SIG-M5 (cell line): ENCODE data around the gene PAK3.

Experiments used
- DNase-seq: peaks from one replicate; lab custom pipeline; 2025; lab: John Stamatoyannopoulos, UW

The PAK3 gene

DNA sequence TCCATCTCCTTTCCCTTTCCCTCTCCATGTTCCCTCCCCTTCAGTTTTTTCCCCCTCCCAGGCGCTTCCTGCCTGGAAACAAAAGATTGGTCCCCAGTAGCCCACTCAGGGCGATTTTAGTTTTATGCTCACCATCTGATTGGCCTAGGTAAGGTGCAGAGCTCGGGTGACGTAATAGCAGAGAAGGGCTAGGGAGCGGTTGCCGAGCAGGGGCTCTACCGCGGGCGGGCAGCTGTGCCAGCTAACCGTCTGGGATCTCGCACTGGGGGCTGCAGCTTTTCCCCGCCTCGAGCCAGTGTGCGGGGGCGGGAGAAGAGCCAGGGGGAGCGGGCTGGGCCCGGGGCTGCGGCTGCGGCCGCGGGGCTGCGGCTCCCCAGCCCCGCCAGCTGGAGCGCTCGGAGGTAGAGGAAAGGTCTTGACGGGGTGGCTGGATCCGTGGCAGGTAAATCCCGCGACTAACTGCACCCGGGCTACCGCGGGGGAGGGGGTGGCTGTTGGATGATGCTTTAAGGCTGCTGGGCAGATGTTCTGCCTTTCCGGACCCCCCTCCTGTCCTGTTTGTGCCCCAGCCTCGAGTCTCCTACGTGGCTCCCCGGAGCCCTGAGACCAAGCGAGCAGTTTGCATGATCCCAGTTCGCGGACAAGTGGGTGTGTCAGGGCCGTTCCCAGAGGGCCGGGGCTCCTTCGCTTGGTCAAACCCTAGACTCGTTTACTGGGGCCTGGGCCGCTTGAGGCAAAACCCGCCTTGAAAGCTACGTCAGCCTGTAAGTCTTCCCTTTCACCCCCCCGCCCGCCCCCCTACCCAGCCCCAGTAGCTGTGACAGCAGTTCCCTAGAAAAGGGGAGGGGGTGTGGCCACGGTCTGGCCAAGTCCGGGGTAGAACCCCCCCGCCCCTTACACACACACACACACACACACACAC, at the start of gene PAK3:
TSS of gene PAK3 (plus strand) at position 218 of the 922 bp plus-strand sequence. CDS start 26,913 bp downstream, outside the sequence.
- DNase-seq = no peak

GRCh38 chrX:111047575-111047974, 48.4 kb upstream of the PAK3 start:
- DNase-seq = no peak

- DNase-seq = no peak
These were observed 43.5 kb upstream of the PAK3 start for GRCh38 chrX:111052478-111052877.

DNA sequence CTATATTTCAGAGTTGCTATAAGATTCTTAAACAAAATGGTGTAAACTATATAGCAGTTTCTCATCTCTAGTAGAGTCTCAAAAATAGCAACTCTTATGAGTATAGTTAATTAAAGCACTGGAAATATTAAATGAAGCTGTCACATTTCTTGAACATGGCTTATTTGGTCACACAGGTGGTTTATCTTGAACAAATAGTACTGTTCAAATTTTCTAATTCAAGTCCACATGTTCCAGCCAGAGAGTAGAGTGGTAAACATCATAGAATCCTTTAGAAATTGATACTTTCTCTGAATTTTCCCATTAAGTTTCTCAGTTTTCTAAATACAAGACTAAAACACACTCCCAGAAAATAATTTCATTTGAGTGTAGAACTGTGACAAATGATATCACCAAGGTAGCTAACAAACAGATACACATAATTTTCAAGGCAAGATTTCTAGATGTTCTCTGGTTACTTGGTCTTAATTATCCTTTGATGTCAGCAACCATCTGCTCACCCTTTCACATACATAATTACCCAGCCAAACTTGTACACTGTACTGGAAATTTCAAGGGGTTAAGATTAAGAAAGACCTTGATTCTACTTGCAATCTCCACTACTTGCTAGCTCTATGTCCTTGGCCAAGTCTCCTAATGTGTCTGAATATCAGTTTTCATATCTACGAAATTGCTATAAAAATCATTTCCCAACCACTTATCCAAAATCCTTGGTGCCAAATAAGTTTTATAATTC, 24.3 kb upstream of the PAK3 start:
- no peak for DNase-seq

DNA sequence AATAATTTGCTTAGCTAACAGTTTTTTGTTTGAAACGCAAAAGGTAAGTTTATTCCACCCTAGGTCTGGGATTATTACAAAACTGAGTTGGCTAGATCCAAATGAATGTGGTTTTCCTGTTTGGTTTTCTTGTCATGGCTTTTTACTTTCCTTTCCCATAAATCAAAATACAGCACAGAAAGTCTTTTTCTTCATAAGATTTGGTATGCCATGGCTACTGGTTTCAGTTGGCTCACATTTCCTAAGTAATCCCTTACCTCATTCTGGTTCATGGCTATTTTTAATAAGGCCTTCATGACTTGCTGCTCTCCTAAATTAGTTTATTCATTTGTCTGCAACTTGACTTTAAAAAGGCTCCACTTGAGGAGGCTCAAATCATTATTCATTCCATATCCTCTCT, 12.9 kb upstream of the PAK3 start:
- DNase-seq = no peak

GRCh38 chrX:111086591-111087006, 9.4 kb upstream of the PAK3 start:
- no peak for DNase-seq

GRCh38 chrX:111088628-111089027, 7.4 kb upstream of the PAK3 start:
- no peak for DNase-seq

DNA sequence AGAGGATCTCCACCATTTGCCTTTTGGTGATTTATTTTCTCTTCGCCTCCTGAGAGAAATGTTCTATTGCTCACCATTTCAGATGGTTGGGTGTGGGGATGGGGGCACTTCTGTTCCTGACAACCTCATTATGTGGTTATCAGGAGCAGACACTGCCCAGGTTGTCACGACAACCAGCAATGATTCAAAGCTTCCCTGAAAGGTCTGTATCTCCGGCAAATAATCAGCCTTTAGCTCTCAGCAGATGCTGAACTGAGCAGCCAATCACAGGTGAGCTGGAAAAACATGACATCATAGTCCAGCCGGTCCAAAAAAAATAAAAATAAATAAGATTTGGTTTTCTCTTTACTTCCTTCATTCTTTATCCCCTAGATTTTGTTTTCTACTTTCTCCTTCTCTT, 5.5 kb upstream of the PAK3 start:
- DNase-seq = no peak

- DNase-seq = no peak
These were observed 2.9 kb downstream of the PAK3 start for GRCh38 chrX:111098874-111099273.

DNA sequence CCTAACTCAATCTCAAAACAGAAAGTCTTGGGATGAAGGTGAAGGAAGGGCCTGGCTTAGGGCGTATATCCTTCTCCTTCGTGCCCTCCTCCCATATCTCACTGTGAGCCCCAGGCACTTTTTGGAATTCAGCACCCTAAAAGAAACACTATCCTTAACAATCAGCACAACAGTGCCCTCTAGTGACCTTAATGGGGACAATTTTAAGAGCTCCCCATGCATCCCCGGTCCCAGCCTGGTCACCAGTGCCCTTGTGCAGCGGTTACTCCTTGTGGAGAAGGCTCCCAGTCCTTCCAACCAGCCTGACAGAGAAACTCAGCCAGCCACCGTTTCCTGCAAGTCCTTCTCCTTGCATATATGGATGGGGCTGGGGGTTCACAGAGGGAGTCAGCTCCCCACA, 4.2 kb downstream of the PAK3 start:
- no peak for DNase-seq

- no peak for DNase-seq
These were observed 5.6 kb downstream of the PAK3 start for GRCh38 chrX:111101580-111101979.

DNA sequence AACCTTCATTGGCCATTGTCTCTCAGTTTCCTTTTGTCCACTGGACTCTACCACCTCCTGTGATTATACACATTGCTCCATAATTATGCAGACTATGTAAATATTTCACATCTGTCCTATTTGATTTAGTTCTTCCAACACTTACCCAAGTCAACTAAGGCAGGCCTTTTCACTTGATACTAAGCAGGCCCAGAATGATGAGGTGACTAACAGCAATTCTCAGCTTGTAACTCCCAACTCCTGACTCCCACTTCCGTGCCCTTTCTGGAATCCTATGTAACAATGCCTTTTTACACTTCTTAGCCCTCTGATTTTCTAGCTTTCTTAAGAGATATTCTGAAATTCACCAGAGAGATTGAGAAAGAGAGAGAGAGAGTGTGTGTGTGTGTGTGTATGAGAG, 6.6 kb downstream of the PAK3 start:
- no peak for DNase-seq

- no peak for DNase-seq
These were observed 7.3 kb downstream of the PAK3 start for GRCh38 chrX:111103246-111103645.

GRCh38 chrX:111110098-111110775, 14.2 kb downstream of the PAK3 start:
- DNase-seq = no peak

DNA sequence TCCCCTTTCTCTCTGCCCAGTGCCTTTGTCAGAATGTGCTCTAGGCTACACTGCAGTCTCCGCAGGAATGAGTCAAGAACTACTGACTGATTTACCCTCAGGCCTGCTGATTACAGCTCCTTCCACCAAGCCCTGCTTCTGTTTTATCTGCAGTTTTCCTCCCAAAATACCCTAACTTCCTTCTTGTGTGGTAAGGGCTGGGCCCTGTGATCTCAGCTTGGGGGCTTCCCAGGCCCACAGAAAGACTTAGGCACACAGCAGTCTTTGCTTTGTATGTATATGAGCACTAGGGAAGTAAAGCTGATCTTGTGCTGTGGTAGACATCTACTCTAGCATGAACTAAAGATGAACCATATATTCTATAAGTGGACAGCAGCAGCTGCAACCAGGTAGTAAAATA, 18.8 kb downstream of the PAK3 start:
- no peak for DNase-seq

DNA sequence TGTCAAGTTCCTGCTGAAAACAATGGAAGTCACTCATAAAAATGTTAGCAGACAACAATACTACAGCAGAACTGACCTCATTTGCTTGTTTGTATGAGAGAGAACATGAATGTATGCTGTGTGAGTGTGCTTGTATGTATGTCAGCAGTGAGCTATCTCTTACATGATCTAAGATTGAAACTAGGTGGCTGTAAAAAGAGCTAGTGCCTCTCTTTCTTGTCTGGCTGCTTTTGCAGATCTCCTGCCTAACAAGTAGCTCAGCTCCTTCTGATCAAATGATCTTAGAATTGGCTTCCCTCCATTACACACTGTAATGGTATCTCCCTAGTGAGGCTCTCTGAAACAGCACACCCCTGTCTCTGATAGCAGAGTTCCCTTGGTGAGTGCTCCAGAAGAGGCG, 20.7 kb downstream of the PAK3 start:
- no peak for DNase-seq

GRCh38 chrX:111119341-111119740, 23.4 kb downstream of the PAK3 start:
- no peak for DNase-seq

DNA sequence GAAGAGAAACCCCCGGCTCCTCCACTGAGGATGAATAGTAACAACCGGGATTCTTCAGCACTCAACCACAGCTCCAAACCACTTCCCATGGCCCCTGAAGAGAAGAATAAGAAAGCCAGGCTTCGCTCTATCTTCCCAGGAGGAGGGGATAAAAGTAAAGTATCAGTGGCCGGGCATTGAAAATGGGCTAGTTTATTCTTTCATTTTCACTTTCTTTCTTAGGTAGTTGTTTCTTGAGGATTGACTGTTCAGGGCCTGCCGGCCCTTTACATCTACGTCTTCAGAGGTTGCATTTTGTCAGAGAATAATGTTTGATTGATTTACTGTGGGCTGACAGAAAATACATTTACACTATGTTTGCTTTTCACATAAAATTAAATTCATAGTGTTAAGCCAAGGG, 27.1 kb downstream of the PAK3 start:
- no peak for DNase-seq

- DNase-seq = no peak
These were observed 27.7 kb downstream of the PAK3 start for GRCh38 chrX:111123606-111124179.

DNA sequence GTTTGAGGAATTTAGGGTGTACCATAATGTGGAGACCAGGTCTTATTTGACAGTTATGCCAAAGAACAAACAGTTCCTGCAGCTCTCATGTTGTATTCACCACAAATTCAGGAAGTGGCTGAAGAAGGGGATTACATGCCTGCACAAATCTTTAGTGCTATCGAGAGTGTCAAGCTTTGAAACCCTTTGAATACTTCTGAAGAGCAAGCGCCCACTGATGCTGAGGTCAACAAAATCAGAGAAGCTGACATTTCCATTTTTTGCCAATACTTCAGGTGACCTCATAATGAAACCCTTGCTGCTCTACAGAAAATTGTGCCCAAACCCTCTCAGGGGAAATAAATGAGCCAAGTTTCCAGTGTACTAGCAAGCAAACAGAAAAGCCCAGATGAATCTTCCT, 28.4 kb downstream of the PAK3 start:
- no peak for DNase-seq

GRCh38 chrX:111127038-111127437, 31.0 kb downstream of the PAK3 start:
- DNase-seq = no peak

GRCh38 chrX:111129921-111130320, 33.9 kb downstream of the PAK3 start:
- no peak for DNase-seq
